Nephron (organoid): Measurements from ENCODE around the gene COX11.

Source experiments
- H3K27ac Mint-ChIP-seq, 3 experiments: 2 replicates each; pipeline ENCODE4 v1.8.0; 2020; ENCODE audit warnings: mixed read lengths in 3 of 3, mild to moderate bottlenecking in 2 of 3, moderate library complexity in 1 of 3
- H3K27me3 Mint-ChIP-seq: 2 replicates; pipeline ENCODE4 v1.8.0; 2021; ENCODE audit warnings: low read depth, mild to moderate bottlenecking, moderate library complexity, mixed read lengths
- H3K36me3 Mint-ChIP-seq: 2 replicates; pipeline ENCODE4 v1.8.0; 2020; ENCODE audit warnings: low read depth, mixed read lengths
- H3K4me1 Mint-ChIP-seq: 2 replicates; pipeline ENCODE4 v1.8.0; 2020; ENCODE audit warnings: mixed read lengths
- H3K4me3 Mint-ChIP-seq, 3 experiments: 2 replicates each; pipeline ENCODE4 v1.8.0; 2020; ENCODE audit warnings: mild to moderate bottlenecking in 3 of 3, mixed read lengths in 3 of 3, moderate library complexity in 2 of 3
- H3K9me3 Mint-ChIP-seq: 2 replicates; pipeline ENCODE4 v1.8.0; 2020; ENCODE audit warnings: mixed read lengths
- CTCF ChIP-seq, 3 experiments: fragments of 200-600 bp; sonication (generic); IDR thresholded peaks; one replicate each; pipeline ENCODE4 v1.5.0; 2021; ENCODE audit warnings: antibody characterized with exemption in 3 of 3; ENCODE audit not compliant: unreplicated experiment in 3 of 3

COX11 gene

GRCh38 chr17:54945231-54945630, 23.2 kb downstream of the COX11 start:
- TF ChIP-seq CTCF (IDR thresholded peaks at IDR 0.05; ENCODE audit: unreplicated experiment in 3 of 3) = no peak
- Mint-ChIP-seq H3K36me3 (peaks cover 19% of the 10 kb centered on the region), H3K4me1 (no peaks in the 10 kb centered on the region), H3K9me3 (no peaks in the 10 kb centered on the region), H3K4me3 (no peak overlapping the region), H3K27me3 (no peaks in the 10 kb centered on the region), H3K27ac (no peak overlapping the region)

GRCh38 chr17:54944796-54945195, 23.7 kb downstream of the COX11 start:
- Mint-ChIP-seq H3K27me3 (no peaks in the 10 kb centered on the region), H3K4me1 (no peaks in the 10 kb centered on the region), H3K36me3 (peaks cover 19% of the 10 kb centered on the region), H3K4me3 (no peak overlapping the region), H3K27ac (no peak overlapping the region), H3K9me3 (no peaks in the 10 kb centered on the region)
- TF ChIP-seq CTCF (IDR thresholded peaks at IDR 0.05; ENCODE audit: unreplicated experiment in 3 of 3) = no peak

DNA sequence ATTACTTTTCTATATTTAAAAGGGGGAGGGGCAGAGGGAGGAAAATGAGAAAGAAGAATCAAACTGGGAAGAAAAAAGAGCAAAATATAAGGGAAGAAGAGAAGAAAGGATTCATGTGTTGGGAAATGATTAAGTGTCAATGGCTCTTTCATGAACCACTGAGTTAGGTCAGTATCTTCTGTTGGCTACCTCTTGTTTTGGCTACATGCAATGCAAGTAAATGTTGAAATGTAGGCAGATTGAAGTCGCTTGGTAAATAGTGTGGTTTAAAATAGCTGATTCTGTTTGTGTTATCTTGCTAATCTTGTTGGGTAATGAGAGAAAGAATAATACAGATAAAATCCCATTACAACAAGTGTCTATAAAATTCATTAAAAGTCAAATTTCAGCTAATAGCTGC, 27.2 kb downstream of the COX11 start:
- Mint-ChIP-seq H3K9me3 (no peaks in the 10 kb centered on the region), H3K36me3 (peaks cover 18% of the 10 kb centered on the region), H3K27ac (no peak overlapping the region), H3K4me1 (no peaks in the 10 kb centered on the region), H3K27me3 (no peaks in the 10 kb centered on the region), H3K4me3 (no peak overlapping the region)
- no peak for TF ChIP-seq CTCF (IDR thresholded peaks at IDR 0.05; ENCODE audit: unreplicated experiment in 3 of 3)

DNA sequence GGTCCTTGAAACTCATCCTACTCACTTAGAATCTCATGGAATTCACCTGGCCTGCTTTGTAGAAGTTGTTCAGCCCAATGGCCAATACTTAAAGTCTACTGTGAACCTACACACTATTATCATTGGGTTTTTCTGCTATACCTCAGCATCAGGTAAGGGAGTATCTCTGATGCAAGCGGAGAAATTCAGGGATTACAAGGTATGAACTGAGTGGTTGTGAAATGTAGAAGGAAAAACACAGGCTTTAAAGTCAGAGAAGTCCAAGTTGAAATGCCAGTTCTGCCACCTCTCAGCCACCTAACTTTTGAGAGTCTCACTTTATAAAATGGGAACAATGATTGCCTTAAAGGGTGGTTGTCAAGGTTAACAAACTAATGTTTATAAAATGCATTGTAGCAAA, 31.0 kb downstream of the COX11 start:
- Mint-ChIP-seq H3K4me1 (no peaks in the 10 kb centered on the region), H3K4me3 (no peak overlapping the region), H3K27me3 (no peaks in the 10 kb centered on the region), H3K36me3 (peaks cover 28% of the 10 kb centered on the region), H3K9me3 (no peaks in the 10 kb centered on the region), H3K27ac (no peak overlapping the region)
- no peak for TF ChIP-seq CTCF (IDR thresholded peaks at IDR 0.05; ENCODE audit: unreplicated experiment in 3 of 3)

DNA sequence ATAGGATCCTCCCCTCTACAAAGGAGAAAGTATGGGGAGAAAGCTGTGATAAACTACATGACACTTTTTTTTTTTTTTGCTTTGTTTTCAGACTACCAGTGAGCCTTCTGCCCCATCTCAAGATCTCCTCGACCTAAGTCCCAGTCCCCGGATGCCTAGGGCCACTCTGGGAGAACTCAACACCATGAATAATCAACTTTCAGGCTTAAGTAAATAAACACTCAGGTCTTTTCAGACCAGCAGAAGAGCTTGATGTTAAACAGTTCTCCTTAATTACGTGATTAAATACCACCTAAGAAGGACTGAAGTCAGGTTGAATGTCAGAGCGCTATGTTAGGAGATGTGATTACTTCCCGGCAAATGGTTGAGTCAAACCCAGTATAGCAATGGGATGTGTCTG, 31.4 kb downstream of the COX11 start:
- Mint-ChIP-seq H3K4me3 (no peak overlapping the region), H3K9me3 (no peaks in the 10 kb centered on the region), H3K27ac (no peak overlapping the region), H3K4me1 (no peaks in the 10 kb centered on the region), H3K27me3 (no peaks in the 10 kb centered on the region), H3K36me3 (peaks cover 30% of the 10 kb centered on the region)
- no peak for TF ChIP-seq CTCF (IDR thresholded peaks at IDR 0.05; ENCODE audit: unreplicated experiment in 3 of 3)

DNA sequence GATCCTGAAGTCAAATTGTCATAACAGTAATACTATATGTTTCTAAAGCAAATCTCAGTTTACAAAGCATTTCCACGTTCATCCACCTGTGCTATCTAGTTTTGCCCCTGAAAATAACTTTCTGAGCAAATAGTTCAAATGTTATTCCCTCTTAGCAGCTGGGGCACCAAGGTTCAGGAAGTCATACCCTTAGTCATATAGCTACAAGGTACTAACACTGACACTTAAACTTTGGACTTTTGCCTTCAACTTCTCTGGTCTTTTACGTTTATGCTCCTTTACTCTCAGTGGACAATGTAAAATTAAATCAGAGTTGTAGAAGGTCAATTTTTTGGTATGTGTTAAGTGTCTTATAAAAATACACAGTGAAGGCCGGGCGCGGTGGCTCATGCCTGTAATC, 33.0 kb downstream of the COX11 start:
- no peaks in the 10 kb centered on the region for H3K9me3 Mint-ChIP-seq
- H3K27ac Mint-ChIP-seq = no peak overlapping the region
- no peak for TF ChIP-seq CTCF (IDR thresholded peaks at IDR 0.05; ENCODE audit: unreplicated experiment in 3 of 3)
- H3K27me3 Mint-ChIP-seq = no peaks in the 10 kb centered on the region
- peaks cover 33% of the 10 kb centered on the region for H3K36me3 Mint-ChIP-seq
- H3K4me3 Mint-ChIP-seq = no peak overlapping the region
- H3K4me1 Mint-ChIP-seq = no peaks in the 10 kb centered on the region
